Ascending aorta (tissue), 2 donors: ENCODE data around the gene CCDC106. TPM values are rescaled to one million over a fixed set of nuclear protein-coding genes. Genes with fewer than 3 reads are reported as not detected.

Experiments
- DNase-seq, 2 donors: peaks; one replicate each; pipeline ENCODE4 v3.0.0-alpha.2; 2019; ENCODE audit warnings: low spot score in 2 of 2
- H3K27ac ChIP-seq, 2 donors: fragments of 200-600 bp; sonication (generic); one replicate each; pipeline ENCODE4 v1.5.1; 2016 to 2017; ENCODE audit warnings: mild to moderate bottlenecking in 1 of 2
- H3K27me3 ChIP-seq: fragments of 200-600 bp; sonication (generic); one replicate; pipeline ENCODE4 v1.5.1; 2017
- H3K36me3 ChIP-seq, 2 donors: fragments of 200-600 bp; sonication (generic); one replicate each; pipeline ENCODE4 v1.5.1; 2016
- H3K4me1 ChIP-seq, 2 donors: fragments of 200-600 bp; sonication (generic); one replicate each; pipeline ENCODE4 v1.5.1; 2016 to 2017; ENCODE audit warnings: mild to moderate bottlenecking in 1 of 2
- H3K4me3 ChIP-seq, 2 donors: fragments of 200-600 bp; sonication (generic); one replicate each; pipeline ENCODE4 v1.5.1; 2016 to 2017; ENCODE audit warnings: mild to moderate bottlenecking in 1 of 2
- H3K9me3 ChIP-seq, 2 donors: fragments of 200-600 bp; sonication (generic); one replicate each; pipeline ENCODE4 v1.5.1; 2016
- intact Hi-C: fragments of 100-400 bp; cut with DNase I; formaldehyde crosslinking; loops from one replicate; pipeline ENCODE4 v1.15.1; 2023
- total RNA-seq: library from RNA; depleted of rRNA; stranded (reverse); fragments of >200 nt; gene quantifications from one replicate; pipeline ENCODE4 v1.1.0, GENCODE V29; 2016
- TF ChIP-seq, protein P1 (sequence below), 3 experiments: fragments of 200-600 bp in 2 of 3; fragments of 450-650 bp in 1 of 3; sonication (generic) in 2 of 3; IDR thresholded peaks; one replicate each; pipeline ENCODE4 v1.5.1; 2016 to 2019; ENCODE audit warnings: antibody characterized with exemption in 3 of 3, mild to moderate bottlenecking in 1 of 3, moderate library complexity in 1 of 3

CCDC106 gene
- total RNA-seq, 1 donor from 2014 or later = 27.6 TPM

DNA sequence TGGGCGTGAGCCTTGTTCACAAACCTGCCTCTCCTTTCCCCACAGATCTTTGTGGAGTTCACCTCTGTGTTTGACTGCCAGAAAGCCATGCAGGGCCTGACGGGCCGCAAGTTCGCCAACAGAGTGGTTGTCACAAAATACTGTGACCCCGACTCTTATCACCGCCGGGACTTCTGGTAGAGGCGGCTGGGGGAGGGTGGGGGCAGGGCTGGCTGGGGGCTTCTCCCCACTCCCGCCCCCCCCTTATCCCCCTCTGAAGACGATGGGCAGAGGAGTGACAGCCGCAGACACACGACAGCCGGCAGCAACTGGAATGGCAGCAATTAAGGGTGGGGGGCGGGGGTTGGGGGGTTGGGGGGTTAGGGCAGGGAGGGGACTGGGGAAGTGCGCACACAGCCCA, 25.9 kb downstream of the CCDC106 start:
- intact Hi-C loops = loop anchor here (2.0 kb wide), 1 partner anchor 19 kb away; the partner anchor contains the start of gene U2AF2
- Histone ChIP-seq H3K36me3 (peaks cover 36 to 56% of the 10 kb centered on the region in 2 donors), H3K9me3 (no peaks in the 10 kb centered on the region), H3K4me3 (no peak overlapping the region), H3K4me1 (peaks cover 6 to 27% of the 10 kb centered on the region in 2 donors), H3K27me3 (no peaks in the 10 kb centered on the region), H3K27ac (peak overlapping the region in 1 of 2 donors; percentile 84)
- no peak for DNase-seq
- TF ChIP-seq, protein P1, sequence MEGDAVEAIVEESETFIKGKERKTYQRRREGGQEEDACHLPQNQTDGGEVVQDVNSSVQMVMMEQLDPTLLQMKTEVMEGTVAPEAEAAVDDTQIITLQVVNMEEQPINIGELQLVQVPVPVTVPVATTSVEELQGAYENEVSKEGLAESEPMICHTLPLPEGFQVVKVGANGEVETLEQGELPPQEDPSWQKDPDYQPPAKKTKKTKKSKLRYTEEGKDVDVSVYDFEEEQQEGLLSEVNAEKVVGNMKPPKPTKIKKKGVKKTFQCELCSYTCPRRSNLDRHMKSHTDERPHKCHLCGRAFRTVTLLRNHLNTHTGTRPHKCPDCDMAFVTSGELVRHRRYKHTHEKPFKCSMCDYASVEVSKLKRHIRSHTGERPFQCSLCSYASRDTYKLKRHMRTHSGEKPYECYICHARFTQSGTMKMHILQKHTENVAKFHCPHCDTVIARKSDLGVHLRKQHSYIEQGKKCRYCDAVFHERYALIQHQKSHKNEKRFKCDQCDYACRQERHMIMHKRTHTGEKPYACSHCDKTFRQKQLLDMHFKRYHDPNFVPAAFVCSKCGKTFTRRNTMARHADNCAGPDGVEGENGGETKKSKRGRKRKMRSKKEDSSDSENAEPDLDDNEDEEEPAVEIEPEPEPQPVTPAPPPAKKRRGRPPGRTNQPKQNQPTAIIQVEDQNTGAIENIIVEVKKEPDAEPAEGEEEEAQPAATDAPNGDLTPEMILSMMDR (IDR thresholded peaks at IDR 0.05) = no peak

DNA sequence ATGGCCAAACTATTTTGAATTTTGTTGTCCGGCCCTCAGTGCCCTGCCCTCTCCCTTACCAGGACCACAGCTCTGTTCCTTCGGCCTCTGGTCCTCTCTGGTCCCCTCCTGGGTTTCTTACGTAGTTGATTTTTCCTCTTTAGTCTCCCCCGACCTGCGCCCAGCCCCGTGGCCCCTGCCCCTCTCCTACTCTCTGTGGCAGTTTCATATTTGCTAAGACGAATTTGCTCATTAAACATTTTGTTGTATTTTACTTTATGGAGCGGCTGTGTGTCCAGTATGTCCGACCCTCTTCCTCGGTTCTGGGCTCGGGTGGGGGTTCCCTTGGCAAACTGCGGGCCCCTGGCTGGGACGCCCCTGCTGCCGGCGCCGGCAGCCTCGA, 26.4 kb downstream of the CCDC106 start:
- Histone ChIP-seq H3K36me3 (peaks cover 36 to 56% of the 10 kb centered on the region in 2 donors), H3K4me3 (peak overlapping the region; percentile 97 to 99), H3K27ac (peak overlapping the region; percentile 84 to 92), H3K9me3 (no peaks in the 10 kb centered on the region), H3K27me3 (no peaks in the 10 kb centered on the region), H3K4me1 (peaks cover 6 to 27% of the 10 kb centered on the region in 2 donors)
- DNase-seq = no peak
- TF ChIP-seq, protein P1 (IDR thresholded peaks at IDR 0.05) = no peak
- intact Hi-C loops = loop anchor here (2.0 kb wide), 1 partner anchor 20 kb away; the partner anchor contains the start of gene U2AF2

DNA sequence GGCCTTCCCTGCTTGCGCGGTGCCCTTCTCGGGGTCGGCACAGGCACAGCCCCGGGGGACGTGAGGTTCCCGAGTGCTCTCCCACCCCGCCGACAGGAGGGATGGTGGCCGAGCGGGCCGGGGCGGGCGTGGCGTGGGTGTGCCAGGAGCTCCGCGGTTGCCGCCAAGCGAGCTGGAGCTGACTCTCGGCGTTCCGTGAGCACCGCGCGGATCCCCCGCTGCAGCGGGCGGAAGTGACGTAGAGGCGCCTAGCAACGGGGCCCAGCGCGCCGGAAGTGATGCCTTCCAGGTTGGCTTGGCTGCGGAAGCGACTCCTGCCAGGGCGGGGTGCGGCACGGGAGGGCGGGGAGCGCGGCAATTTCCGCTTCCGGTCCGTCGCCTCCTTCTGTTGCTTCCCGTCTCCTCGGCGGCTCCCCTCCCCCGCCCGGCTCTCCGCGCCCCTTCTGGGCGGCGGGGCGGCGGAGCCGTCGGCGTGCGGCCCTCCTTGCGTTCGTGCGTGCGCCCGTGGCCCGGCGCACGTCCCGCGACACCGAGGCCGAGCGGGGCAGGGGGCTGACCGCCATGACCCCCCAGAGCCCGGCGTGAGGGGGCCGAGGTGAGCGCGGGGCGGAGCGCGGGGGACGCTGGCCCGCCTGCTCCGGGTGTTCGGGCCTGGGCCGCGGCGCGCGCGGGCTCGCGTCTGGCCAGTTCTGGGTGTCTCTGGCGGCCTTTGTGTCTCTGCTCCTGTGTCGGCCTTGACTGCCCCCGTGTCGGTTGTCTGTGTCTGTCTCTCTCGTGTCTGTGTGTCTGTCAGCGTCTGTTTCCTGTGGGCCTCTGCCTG, 27.0 kb downstream of the CCDC106 start, which contains the start of gene EPN1:
EPN1 (plus strand) TSS at position 386 of the 820 bp plus-strand sequence. CDS start 3,402 bp downstream, outside the sequence.
- Histone ChIP-seq H3K9me3 (no peaks in the 10 kb centered on the region), H3K27me3 (no peaks in the 10 kb centered on the region), H3K4me1 (peaks cover 6 to 27% of the 10 kb centered on the region in 2 donors), H3K4me3 (peak within 1 kb of the TSS; percentile 97 to 99), H3K27ac (peak within 1 kb of the TSS; percentile 84 to 92), H3K36me3 (peaks cover 36 to 56% of the 10 kb centered on the region in 2 donors)
- DNase-seq = peak; percentile 77 to 97
- TF ChIP-seq, protein P1 (IDR thresholded peaks at IDR 0.05) = no peak
- intact Hi-C loops = loop anchor here (2.0 kb wide), 1 partner anchor 20 kb away; the partner anchor contains the start of gene U2AF2

DNA sequence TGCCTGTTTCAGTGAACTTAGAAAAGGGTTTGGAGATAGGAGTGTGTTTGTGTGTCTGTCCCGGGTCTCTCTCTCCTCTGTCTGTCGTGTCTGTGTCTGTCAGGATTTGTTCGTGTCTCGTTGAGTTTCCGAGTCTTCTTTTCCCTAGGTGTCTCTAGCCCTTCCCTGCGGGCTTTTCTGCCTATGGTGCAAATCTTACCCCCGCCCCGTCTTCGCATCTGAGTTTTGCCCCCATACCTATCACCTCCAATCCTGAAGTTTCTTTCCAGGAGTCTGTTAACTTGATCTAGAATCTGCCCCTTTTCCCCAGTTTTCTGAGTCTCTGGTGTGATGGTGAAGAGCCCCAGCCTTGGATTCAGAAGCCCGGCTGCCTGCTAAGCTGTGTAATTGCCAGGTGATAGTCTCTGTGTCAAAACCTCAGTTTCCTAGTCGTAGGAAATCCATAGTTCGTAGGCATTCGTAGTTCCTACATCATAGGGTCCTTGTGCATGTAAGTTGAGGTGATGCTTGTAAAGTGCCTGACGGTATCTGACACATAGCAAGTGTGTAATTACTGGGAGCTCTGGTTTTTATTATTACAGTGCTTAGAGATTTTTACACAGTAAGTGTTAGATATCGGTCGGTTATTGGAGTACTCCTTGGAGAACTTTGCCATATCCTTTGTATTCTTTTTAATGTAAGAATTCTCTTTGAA, 27.8 kb downstream of the CCDC106 start:
- Histone ChIP-seq H3K27ac (peak overlapping the region; percentile 84 to 92), H3K4me1 (peaks cover 6 to 27% of the 10 kb centered on the region in 2 donors), H3K4me3 (peak overlapping the region; percentile 97 to 99), H3K9me3 (no peaks in the 10 kb centered on the region), H3K36me3 (peaks cover 32 to 56% of the 10 kb centered on the region in 2 donors), H3K27me3 (no peaks in the 10 kb centered on the region)
- DNase-seq = no peak
- intact Hi-C loops = loop anchor here (2.0 kb wide), 1 partner anchor 21 kb away; the partner anchor contains the start of gene U2AF2
- TF ChIP-seq, protein P1 (IDR thresholded peaks at IDR 0.05) = no peak

DNA sequence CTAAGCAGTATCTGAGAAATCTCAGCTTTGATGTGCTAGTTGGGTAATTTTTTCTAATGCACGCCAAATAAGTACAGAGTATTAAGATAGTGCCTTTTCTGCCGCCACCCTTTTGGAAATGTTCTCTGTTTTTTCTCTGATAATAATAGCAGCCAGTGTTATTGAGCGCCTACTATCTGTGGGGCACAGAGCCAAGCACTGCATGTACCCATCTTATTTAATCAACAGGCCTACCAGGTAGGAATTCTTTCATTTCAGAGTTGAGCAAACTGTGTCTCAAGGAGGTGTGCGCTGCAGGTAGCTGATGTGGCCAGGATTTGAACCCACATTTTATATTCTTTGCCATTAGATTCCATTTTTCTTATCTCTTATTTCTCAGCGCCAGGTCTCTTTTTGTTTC, 28.4 kb downstream of the CCDC106 start:
- no peaks in the 10 kb centered on the region for H3K9me3 ChIP-seq
- TF ChIP-seq, protein P1 (IDR thresholded peaks at IDR 0.05) = no peak
- peak overlapping the region; percentile 97 to 99 for H3K4me3 ChIP-seq
- no peak for DNase-seq
- intact Hi-C loops = no loop called here
- H3K27me3 ChIP-seq = no peaks in the 10 kb centered on the region
- H3K36me3 ChIP-seq = peaks cover 31 to 56% of the 10 kb centered on the region in 2 donors
- H3K27ac ChIP-seq = peak overlapping the region in 1 of 2 donors; percentile 84
- H3K4me1 ChIP-seq = peaks cover 6 to 27% of the 10 kb centered on the region in 2 donors
